GM19324 (cell line): ENCODE data around the gene ANKRD33.

Experiments
- ATAC-seq: cut with Tn5 transposase; IDR thresholded peaks from one replicate; pipeline ENCODE4 v1.9.1; 2021; ENCODE audit warnings: mild to moderate bottlenecking, moderate library complexity; ENCODE audit not compliant: unreplicated experiment, low FRiP score

ANKRD33 gene

GRCh38 chr12:51914034-51914923 lies 26.4 kb downstream of the ANKRD33 start:
- no peak for ATAC-seq

- no peak for ATAC-seq
Measured at GRCh38 chr12:51915003-51915625, 27.2 kb downstream of the ANKRD33 start.

GRCh38 chr12:51915951-51916350 lies 28.0 kb downstream of the ANKRD33 start:
- ATAC-seq: no peak

- no peak for ATAC-seq
Measured at GRCh38 chr12:51917041-51917590, 29.2 kb downstream of the ANKRD33 start.

- ATAC-seq: no peak
Measured at GRCh38 chr12:51917746-51918453, 30.0 kb downstream of the ANKRD33 start.

GRCh38 chr12:51920046-51920445 lies 32.1 kb downstream of the ANKRD33 start:
- no peak for ATAC-seq

- no peak for ATAC-seq
Measured at GRCh38 chr12:51921017-51921725, 33.3 kb downstream of the ANKRD33 start.

GRCh38 chr12:51922146-51922545 lies 34.2 kb downstream of the ANKRD33 start:
- no peak for ATAC-seq

- ATAC-seq: no peak
Measured at GRCh38 chr12:51922762-51923505, 35.0 kb downstream of the ANKRD33 start.

GRCh38 chr12:51923506-51924365 lies 35.8 kb downstream of the ANKRD33 start:
- no peak for ATAC-seq

GRCh38 chr12:51924551-51925319 lies 36.8 kb downstream of the ANKRD33 start:
- ATAC-seq: no peak

- no peak for ATAC-seq
Measured at GRCh38 chr12:51925346-51926063, 37.6 kb downstream of the ANKRD33 start.

GRCh38 chr12:51926064-51926632 lies 38.2 kb downstream of the ANKRD33 start:
- ATAC-seq: no peak

- ATAC-seq: no peak
Measured at GRCh38 chr12:51926718-51927117, 38.8 kb downstream of the ANKRD33 start.

GRCh38 chr12:51932218-51933076 lies 44.5 kb downstream of the ANKRD33 start:
- no peak for ATAC-seq

- ATAC-seq: no peak
Measured at GRCh38 chr12:51934080-51934479, 46.2 kb downstream of the ANKRD33 start.
